GM18499 (cell line): ENCODE results near the gene CNPY1.

Experiments used
- ATAC-seq: cut with Tn5 transposase; IDR thresholded peaks from one replicate; pipeline ENCODE4 v1.9.1; 2021; ENCODE audit warnings: moderate number of reproducible peaks; ENCODE audit not compliant: insufficient read depth, unreplicated experiment

CNPY1 gene

DNA sequence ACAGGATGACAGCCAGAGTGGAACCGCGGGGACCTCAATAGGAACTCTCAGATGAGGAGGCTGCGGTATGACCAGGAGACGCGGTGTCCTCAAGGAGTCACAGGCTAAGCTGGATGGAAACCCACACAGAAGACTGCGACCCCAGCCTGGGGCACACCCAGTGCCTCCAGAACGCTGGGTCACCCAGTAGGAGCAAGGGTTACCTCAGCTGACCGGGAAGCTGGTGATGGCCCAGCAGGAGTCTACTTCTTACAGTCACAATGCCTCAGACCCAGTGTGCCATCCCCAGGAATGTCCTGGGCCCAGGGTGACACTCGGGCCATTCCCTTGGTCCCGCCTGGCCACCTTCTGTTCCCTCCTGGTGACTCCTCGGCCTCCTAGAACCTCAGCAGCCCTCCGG lies 29.9 kb downstream of the CNPY1 start:
- ATAC-seq = no peak

DNA sequence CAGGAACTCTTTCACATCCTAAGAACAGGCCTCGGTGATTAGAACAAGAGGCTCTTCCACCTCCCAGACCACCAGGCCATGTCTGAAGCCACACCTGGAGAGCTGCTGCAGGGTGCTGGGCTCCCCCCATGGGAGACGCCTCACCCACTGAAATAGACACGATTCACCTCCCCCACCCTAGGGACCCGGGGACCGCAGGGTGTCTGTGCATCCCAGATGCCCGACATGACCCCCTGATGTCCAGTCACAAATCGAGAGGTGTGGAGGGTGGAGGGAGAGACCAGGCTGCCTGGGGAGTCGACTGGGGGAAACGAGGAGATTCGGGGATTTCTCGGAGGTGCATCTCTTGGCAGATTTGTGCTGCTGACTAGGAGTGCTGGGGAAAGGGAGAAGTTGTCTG lies 31.0 kb downstream of the CNPY1 start:
- no peak for ATAC-seq

DNA sequence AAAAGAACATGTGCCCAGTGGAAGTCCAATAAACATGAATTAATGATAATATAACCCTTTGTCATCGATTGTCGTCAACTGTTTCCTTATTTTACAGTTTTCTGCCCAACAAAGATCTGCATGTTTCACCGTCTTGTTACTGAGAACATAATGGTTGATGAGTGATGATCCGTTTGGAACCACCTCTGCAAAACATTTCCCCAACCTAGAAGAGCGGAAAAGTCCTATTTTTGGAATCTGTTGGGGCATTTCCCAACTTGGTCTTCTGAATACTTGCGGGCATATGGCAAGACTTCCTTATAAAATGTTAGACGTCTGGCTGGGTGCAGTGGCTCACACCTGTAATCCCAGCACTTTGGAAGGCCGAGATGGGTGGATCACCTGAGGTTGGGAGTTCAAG lies 32.1 kb downstream of the CNPY1 start:
- no peak for ATAC-seq

DNA sequence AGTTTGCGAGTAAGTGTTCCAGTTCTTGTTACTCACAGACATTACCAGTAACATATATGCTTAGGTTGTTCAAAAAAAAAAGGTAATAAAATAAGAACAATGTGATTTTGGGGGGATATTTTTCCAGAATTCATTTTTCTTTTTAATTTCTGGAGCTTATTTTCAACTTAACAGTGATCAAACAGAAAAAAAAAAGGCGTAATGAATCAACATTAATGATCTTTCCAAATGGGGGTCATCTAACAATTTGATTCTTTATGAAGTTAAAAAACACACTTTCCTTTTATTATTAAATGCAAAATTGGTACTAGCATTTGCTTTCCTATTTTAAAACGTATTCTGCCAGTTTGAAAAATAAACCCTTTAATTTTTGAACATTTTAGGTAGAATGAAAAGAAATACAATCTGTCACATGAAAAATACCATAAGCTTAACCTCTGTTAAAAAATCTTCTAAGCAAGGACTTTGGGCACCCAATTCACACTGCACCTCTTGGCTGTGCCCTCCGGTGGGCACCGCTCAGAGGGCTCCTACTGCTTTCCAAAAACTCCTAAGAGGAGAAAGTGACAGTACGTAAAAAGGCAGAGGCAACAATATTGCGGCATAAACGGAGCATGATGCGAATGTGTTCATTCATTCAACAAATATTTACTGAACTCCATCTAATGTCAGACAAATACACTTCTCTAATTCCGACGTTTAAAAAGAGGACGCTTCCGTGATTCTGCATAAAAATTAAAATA lies 32.6 kb downstream of the CNPY1 start:
- no peak for ATAC-seq

DNA sequence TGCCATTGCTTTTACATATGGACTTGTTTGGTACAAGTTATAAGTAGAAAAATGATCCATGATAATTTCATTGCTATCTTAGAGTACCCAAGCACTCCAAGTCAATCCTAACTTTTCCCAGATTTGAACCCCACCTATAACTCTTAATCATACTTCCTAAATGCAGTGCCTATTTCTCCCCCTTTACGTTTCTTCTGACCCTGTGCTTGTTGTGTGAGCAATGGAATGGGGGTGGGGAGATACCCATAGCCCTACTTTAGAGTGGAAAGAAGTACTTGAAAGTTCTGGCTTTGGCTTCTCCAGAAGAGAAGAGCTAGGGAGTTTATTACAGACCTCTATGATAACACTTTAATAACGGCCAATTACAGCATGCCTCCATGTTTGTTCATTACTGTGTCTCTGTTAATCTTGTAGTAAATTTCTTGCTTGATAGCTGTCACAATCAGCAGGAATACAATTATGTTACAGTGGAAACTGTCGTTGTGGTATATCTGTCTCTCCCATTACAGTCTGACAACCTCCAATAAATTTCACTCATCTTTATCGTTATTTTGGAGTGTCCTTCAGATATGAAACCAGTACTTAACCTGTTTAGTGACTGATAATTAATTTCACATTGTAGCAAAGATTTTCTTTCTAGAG lies 34.0 kb downstream of the CNPY1 start:
- no peak for ATAC-seq

DNA sequence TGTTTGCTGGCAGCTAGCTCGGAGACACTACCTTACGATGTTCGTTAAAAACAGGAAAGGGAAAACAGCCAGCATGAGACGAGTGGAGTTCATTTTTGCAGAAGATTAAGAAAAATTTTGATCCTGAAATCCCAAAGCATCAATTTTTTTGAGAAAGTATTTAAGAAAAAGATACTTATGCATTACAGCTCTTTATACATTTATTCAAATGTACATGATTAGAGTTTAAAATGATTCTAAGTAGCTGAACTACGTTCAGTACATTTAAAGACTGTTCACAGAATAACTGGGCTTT lies 34.7 kb downstream of the CNPY1 start:
- ATAC-seq = no peak

DNA sequence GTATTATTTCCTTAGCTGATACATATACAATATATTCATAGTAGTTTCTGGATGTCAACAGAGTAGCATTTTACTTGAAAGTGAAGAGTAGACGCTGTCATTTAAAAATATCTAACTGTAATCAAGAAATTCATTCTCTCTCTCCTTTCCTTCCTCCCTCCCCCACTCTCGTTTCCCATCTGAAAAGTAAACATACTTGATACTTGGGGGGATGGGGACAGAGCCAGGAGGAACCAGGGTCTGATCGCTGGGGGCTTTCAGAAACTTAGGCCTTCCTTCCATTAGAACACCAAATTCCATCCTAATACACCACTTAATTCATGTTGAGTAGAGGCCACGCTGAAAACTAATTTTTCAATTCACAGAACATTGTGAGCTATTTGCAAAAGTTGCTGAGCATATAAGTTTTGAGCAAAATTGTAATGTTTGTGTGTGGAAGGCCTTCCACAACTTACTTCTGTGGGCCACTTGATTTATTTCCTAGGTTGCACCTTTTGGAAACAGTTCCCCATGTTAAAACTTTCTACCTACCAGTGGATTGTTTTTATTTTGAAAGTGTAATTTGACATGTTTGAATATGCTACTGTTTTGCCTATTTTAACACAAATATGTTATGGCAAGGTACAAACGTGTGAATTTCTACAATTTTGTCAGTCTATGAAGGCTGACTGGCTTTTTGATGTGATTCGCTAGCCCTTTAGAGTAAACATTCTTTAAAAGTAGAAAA lies 35.2 kb downstream of the CNPY1 start:
- ATAC-seq = no peak

DNA sequence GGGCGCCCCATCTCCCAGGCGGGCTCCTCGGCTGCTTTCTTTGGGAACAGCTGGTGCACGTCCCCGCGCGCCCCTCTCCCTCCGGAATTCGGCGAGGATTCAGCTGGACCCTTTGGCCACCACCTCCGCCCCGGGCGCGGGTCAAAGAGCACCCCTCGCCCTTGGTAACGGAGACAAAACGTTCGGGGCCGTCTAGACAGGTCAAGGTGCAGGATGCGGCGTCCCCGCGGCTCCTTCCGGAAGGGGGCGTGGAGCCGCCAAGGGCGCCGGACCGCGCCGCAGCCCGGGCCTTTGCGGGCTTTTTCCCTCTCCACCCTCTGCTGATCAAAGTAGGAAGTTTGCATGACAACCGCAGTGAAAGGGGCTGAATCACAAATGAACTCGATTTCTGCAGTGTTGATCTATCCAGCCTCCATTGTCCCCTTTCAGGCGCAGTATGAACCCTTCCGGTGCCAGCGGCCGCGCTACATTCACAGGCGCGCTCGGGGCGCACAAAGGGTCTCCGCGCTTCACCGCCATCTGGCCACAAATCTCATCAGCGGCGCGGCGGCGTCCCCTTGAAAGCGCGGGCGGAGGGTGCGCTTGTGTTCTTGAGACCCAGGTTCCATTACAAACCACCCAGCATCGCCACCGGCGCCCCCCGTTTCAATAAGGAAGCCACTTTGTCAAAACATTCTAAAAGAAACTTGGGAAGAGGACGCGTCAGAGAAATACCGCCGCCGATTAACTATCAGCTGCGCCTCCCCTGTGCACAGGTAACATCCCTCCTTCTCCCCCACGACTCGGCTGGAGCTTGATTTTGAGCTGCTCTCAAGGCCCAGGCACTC lies 36.4 kb downstream of the CNPY1 start:
- no peak for ATAC-seq

DNA sequence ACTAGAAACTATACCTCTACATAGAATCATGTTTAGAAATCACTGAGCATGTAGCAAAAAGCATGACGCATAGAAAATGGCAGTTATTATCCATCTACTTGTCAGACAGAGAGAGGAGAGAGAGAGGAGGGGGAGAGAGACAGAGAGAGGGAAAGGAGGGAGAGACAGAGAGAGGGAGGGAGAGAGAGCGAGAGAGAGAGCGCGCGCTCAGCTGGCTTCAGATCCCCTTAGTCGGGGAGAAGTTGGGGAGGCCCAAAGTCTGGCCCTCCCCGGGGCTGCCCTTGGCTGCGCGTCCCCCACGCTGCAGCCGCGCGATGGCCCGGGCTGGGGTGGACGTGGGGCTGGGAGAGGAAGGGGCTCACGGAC lies 37.0 kb downstream of the CNPY1 start:
- ATAC-seq = no peak

DNA sequence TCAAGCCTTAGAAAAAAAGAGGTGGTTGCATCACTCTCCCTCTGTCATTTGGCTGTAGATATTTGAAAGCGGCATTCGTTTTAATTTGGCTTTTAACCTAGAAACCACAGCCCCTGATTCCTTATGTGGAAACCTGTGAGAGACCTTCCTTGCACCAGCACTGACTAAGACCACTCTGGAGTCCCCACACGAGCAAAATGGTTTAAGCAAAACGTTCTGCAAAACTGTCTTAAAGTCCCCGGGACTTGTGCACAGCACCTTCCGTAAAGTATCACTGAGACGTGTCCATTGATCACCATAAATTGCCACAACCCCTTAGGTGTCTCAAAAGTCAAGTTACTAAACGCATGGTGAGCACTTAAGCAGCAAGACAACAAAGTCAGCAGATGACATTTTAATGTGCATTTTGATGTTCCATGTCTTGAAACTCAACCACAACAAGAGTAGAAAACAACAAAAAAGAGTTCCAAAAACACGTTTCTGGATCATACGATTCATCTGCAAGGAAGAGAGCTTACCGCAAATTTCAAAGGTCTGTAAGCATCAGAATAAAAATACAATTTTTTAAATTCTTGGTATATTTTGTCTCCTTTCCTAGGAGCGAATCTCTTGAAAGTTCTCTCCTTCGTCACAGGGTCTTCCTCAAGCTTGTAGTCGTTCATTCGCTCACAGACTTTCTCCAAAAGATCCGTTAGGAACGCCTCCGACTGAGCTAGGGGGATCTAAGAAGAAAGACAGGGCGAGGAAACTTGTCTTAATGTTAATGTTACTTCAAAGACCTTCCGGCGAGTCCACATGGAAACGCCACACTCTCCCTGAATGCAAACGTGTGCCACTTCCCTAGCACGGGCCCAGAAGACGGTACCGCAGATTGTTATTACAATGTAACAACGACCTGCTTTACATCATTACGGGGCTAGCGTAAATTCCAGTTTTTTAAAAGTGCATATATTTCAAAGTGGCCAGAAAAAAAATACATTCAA lies 37.7 kb downstream of the CNPY1 start:
- no peak for ATAC-seq

DNA sequence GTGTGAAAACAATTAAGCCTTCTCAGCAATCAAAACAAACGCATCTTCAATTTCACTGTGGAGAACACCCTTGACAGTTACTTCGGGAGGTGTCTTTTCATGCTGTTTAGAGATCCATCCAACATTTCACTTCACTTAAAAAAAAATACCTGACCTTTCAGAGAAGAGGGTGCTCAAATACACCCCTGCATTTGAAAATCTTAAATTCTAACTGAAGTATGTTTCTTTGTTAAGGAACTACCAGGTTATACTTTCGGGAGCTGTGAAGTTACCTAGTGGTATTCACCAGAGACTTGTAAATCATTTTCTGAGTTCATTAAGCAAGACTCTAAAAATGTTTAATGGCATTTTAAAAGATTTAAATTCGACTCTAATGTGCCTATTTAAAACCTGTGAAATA lies 38.8 kb downstream of the CNPY1 start:
- no peak for ATAC-seq

DNA sequence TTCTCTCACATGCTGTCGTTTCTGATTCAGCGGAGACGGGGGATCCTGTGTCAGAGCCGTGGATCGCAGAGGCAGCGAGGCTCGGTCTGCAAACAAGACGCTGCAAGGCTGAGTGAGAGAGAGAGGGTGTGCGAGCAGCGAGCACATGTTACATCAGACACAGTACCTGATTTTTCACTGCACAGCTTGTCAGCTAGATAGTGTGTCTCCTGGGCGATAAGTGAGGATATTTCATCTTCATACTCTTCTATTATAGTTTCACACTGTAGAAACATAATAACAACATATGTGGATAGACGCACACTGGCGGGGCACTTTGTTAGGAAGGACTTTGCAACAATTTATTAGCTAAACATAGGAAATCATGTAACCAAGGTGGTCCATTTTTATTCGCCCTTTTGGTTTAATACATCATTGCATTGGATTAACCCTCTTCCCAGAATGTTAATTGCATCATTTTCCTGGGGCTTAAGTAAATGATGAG lies 39.5 kb downstream of the CNPY1 start:
- no peak for ATAC-seq

DNA sequence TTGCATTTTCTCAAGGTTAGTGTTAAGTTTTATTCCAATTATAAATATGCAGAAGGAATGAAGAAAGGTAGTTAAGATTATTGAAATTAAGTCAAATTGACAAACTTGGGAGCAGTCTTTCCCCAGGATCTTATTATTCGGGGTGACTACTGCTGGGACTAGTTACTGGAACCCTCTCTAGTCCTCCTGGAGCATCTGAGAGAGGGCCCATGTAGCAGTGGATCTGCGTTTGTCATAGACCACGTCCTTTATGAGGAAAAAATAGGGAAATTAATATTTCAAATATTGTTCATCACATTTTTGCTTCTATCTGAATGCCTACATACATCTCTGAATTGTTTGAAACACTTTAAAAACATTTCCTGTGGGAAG lies 41.0 kb downstream of the CNPY1 start:
- no peak for ATAC-seq

DNA sequence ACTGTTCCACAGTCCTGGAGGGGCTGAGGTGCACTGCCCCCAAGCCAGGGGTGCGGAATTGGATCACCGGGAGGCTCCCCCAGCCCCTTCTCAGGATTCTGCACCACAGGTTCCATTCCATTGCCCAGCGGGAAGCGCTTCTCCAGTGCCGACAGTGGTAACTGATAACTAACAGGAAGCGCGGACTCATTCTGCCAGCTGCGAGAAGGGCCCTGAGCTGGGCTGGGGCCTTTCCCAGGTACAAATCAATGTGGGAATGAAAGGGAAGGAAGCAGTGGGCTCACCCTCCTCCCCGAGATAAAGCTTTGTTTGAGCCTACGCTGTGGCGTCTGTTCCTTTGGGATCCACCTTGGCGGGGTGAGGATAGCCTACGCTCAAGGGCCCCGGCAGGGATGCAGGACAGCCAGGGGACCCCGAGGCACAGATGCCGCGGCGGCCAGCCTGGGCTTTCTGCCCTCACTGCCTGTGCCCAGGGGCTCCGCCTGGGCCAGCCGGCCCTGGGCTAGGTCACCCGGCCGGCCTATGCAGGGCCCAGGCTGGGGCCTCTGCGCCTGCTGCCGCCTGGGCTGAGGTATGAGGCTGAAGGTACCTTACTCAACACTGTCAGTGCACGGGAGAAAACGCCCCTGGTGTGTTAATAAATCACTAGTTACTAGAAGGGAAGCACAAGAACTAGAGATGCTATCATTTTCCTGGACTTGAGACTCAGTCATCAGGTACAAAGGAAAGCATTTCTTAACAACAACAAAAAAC lies 49.0 kb downstream of the CNPY1 start:
- ATAC-seq = no peak

DNA sequence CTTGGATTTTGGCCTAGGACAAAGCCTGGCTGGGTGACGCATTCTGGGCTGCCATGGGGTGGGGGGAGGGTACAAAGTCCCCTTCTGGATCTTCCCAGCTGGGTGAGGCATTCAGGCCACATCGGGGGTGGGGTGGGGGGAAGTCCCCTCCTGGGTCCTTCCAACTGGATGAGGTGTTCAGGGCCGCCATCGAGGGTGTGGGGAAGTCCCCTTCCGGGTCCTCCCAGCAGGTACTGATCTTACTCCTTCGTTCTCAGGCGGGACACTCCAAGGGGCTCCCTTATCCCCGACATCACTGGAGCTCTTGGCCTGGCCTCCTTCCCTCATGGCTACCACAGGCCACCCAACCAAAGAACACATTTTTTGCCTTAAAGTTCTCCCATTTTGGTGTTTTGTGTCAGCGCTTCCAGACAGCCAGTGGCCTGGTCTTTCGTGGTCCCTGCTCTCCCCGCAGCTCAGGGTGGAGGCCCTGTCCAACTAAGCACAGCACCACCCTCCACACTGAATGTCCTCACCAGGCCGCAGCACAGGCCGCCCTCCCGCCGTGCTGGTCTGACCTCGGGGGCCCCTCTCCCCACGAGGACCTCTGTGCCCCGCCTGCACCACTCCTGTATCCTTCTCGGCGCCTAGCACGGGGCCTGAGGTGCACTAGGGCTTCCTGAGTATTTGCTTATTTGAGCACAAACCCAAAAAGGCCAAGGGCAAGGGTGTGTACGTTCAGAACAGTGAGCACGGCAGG lies 49.9 kb downstream of the CNPY1 start:
- no peak for ATAC-seq

DNA sequence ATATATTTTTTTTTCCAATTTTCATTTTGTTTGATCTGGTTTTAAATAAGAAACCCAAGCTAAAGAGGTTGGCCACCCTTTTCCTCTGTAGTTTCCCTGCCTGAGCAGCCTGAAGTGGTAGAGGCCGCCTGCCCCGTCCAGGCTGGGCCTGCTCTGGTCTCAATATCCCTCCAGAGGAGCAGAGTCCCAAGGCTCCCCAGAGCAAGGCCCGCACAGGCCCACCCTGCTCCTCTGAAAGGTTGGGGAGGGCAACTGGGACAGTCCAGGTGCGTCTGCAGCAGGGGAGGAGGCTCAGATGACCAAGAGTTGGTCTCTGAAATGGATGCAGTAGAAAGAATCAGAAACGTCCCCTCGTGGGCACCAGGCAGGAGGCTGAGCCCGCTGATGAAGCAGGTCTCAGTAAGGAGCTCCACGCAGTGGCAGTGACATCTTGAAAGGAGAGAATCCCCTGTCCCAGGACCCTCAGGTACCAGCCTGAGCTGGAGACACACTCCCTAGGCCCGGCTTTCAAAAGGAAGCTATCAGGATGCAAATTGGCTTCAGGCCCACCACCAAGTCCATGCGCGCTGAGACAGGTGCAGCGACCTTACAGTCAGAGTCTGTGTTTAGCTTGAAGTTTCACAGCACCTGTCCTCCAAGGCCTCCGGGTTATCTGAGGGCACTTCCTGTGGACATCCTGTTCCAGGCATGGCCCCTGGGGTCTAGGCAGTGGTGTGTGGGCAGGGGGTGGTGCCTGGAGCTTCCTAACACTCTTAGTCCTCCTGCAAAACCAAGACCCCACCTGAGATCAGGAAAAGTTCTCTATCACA lies 50.7 kb downstream of the CNPY1 start:
- ATAC-seq = no peak

DNA sequence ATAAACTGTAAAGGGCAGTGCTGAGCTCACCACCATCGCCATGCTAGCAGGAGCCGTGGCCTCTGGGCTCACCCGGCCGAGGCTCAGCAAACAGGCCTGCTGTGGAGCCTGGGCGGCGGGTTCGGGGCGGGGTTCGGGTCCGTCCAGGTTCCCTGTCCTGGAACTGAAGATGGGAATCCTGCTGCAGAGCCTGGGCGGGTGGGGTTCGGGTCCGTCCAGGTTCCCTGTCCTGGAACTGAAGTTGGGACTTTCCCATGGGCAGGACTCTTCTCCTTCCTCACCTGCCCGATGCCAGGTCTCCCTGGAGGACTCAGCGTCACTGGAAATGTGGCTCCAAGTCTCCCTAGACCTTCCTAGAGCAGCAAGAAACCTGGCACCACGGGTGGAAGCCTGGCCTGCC lies 51.8 kb downstream of the CNPY1 start:
- ATAC-seq = no peak
